Activated T-helper 1 cell treated with anti-CD3 and anti-CD28 coated beads, Interleukin-12 subunit alpha, Interleukin-12 subunit beta, Interleukin-2, Interleukin-4 antibody, amounts not matched to agents 30 ng/mL and 10 ng/mL and 1 ng/mL, durations not matched to agents 14 hours and 24 hours and 36 hours (primary cell): ENCODE measurements around the gene UCN3. TPM values are rescaled to one million over a fixed set of nuclear protein-coding genes. Genes with fewer than 3 reads are reported as not detected.
A peak's percentile ranks its signal among the peaks of the same experiment; 100 is the strongest.

Experiments used
- DNase-seq: peaks from one replicate; pipeline ENCODE4 v3.0.0; 2021; ENCODE audit warnings: low spot score
- H3K27ac Mint-ChIP-seq: one replicate; pipeline ENCODE4 v1.8.0; 2021; ENCODE audit warnings: mild to moderate bottlenecking, mixed read lengths
- H3K27me3 Mint-ChIP-seq: one replicate; pipeline ENCODE4 v1.8.0; 2022; ENCODE audit warnings: mild to moderate bottlenecking, moderate library complexity, mixed read lengths; ENCODE audit not compliant: insufficient read depth
- H3K36me3 Mint-ChIP-seq: one replicate; pipeline ENCODE4 v1.8.0; 2021; ENCODE audit warnings: low read depth, mixed read lengths
- H3K4me1 Mint-ChIP-seq: one replicate; pipeline ENCODE4 v1.8.0; 2021; ENCODE audit warnings: low read depth, mixed read lengths
- H3K4me3 Mint-ChIP-seq: one replicate; pipeline ENCODE4 v1.8.0; 2021; ENCODE audit warnings: mild to moderate bottlenecking, moderate library complexity, mixed read lengths
- H3K9me3 Mint-ChIP-seq: one replicate; pipeline ENCODE4 v1.8.0; 2021; ENCODE audit warnings: mixed read lengths
- intact Hi-C: fragments of 100-400 bp; cut with micrococcal nuclease; formaldehyde crosslinking; loops from one replicate; pipeline ENCODE4 v1.15.1; 2024
- total RNA-seq: library from RNA; stranded (reverse); gene quantifications from 2 replicates; pipeline ENCODE4 v1.2.3, GENCODE V29; 2022

The UCN3 gene, protein sequence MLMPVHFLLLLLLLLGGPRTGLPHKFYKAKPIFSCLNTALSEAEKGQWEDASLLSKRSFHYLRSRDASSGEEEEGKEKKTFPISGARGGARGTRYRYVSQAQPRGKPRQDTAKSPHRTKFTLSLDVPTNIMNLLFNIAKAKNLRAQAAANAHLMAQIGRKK
- not detected in 2 replicates for total RNA-seq

DNA sequence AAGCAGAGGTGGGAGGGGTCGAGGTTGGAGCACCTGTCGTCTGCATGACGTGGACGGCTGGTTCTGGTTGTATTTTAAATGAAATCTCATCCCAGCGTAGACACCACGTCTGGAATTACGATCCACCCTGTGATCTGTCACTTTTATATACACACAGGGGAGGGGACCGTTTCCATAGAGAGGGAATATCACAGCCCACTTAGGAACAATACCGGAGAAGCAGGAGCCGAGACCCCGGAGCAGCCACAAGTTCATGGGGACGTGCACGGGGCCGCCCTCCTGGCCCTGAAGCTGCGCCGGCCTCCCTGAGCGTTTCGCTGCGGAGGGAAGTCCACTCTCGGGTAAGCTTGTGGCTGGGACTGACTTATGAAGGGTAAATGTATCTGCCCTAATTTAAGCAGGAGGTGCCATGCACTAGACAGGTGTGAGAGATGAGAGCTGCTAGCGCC is at the start of gene UCN3:
Gene UCN3 (plus strand): TSS at position 77 of the 449 bp plus-strand sequence. CDS start 8,755 bp downstream, outside the sequence.
- intact Hi-C loops, result no loop called here
- peaks cover 7% of the 10 kb centered on the region for H3K4me1 Mint-ChIP-seq
- H3K27ac Mint-ChIP-seq, result no peak within 1 kb of the TSS

DNA sequence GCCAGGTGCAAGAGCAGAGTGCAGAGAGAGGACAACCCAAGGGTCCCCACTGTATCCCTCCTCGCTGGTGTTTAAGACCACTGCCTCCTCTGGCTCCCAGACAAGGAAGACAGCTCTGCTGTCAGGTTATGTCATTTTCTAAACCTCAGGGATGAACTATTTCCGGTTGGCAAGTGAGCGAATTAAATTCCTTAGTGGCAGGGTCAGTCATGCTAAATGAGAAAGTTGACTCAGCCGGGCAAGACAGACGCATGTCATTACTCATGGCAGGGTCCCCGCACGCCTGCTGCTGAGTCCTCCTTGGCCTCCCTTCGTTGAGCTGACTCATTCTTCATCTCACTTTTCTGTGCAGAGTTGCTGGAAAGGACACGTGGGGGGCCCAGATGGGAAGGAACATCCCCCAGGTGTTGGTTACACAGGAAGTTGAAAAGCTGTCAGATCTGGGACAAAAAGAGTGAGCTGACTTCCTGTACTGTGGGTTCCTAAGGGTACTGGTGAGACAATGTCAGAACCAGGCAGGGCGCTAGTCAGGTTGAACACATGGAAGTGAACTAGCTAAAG is 47.1 kb upstream of the UCN3 start:
- Mint-ChIP-seq H3K4me3 (peak overlapping the region; percentile 5), H3K9me3 (peaks cover 13% of the 10 kb centered on the region), H3K27me3 (no peaks in the 10 kb centered on the region), H3K27ac (peak overlapping the region; percentile 71), H3K36me3 (peaks cover 16% of the 10 kb centered on the region), H3K4me1 (peaks cover 50% of the 10 kb centered on the region)
- intact Hi-C loops, result loop anchor here (1.0 to 5.0 kb wide), 2 partner anchors 26 to 35 kb away; no protein-coding TSS in a partner anchor
- DNase-seq, result peak; percentile 60

More for the DNA sequence above, at the start of gene UCN3:
- no peak within 1 kb of the TSS for H3K4me3 Mint-ChIP-seq
- DNase-seq, result no peak
- no peaks in the 10 kb centered on the region for H3K9me3 Mint-ChIP-seq
- peaks cover 24% of the 10 kb centered on the region for H3K27me3 Mint-ChIP-seq
- no peaks in the 10 kb centered on the region for H3K36me3 Mint-ChIP-seq

DNA sequence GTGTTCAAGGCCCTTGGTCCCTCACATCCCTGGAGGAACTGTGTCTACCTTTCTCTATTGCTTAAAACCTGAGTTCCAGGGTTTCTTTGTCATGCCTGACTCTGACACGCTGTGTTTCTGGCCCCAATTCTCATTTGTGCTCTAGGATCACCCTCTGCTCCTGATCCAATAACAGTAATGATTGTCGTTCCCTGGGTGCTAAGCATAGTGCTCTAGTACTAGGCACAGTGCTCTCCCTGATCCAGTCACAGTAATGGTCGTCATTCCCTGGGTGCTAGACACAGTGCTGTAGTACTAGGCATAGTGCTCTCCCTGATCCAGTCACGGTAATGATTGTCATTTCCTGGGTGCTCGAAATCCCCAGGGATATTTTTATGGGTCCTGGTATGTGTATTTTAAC is 46.6 kb upstream of the UCN3 start:
- Mint-ChIP-seq H3K27me3 (no peaks in the 10 kb centered on the region), H3K27ac (peak overlapping the region; percentile 71), H3K4me1 (peaks cover 50% of the 10 kb centered on the region), H3K36me3 (peaks cover 15% of the 10 kb centered on the region), H3K4me3 (no peak overlapping the region), H3K9me3 (peaks cover 11% of the 10 kb centered on the region)
- intact Hi-C loops, result loop anchor here (5.0 kb wide), 1 partner anchor 36 kb away; no protein-coding TSS in a partner anchor
- DNase-seq, result no peak

DNA sequence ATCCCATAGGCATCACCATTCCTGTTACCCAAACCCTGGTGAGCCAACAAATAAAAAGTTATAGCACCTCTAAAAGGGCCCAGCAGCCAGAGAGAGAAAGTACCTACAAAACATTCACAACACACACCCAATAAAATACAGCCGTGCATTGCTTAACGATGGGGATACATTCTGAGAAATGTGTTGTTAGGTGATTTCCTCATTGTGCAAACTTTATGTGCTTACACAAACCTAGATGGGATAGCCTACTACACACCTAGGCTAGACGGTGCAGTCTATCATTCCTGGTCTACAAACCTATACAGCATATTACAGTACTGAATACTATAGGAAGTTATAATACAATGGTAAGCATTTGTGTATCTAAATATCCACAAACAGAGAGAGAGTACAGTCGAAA is 44.9 kb upstream of the UCN3 start:
- peaks cover 39% of the 10 kb centered on the region for H3K4me1 Mint-ChIP-seq
- no peak overlapping the region for H3K4me3 Mint-ChIP-seq
- peaks cover 11% of the 10 kb centered on the region for H3K36me3 Mint-ChIP-seq
- no peaks in the 10 kb centered on the region for H3K27me3 Mint-ChIP-seq
- intact Hi-C loops, result loop anchor here (5.0 kb wide), 1 partner anchor 38 kb away; no protein-coding TSS in a partner anchor
- DNase-seq, result no peak
- H3K27ac Mint-ChIP-seq, result no peak overlapping the region
- peaks cover 9% of the 10 kb centered on the region for H3K9me3 Mint-ChIP-seq

DNA sequence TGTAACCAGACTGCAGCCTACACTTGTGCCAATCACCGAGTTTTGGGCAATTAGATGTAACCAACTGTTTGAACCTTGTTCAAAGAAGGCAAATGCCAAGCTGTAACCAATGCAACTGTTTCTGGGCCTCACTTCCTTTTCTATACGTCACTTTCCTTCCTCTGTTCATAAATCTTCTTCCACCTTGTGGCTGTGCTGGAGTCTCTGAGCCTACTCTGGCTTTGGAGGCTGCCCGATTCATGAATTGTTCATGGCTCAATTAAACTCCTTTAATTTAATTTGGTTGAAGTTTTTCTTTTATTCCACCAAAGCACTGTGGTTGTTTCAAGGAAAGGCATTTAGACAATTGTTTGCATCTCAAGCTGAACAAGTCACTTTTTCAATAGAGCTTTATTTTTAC is 43.5 kb upstream of the UCN3 start:
- H3K4me1 Mint-ChIP-seq, result peaks cover 33% of the 10 kb centered on the region

DNA sequence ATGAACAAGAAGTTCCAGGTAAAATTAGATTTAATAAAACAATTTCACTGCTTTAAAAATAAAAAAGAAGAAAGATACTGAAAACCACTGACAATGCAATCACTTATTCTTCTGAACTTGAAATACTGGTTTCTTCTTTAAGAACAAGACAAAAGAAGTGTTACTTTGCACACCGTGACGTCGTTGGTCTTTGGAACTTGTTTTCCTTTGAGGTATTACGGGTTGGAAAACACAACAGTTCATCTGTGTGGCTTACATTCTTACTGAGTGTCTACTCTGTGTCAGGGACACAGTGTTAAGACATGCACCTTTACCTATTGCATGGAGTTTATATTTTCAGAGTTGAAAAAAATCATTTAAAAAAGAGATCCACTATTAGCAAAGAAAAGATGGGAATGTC is 41.3 kb upstream of the UCN3 start:
- Mint-ChIP-seq H3K27me3 (no peaks in the 10 kb centered on the region), H3K4me3 (no peak overlapping the region), H3K27ac (no peak overlapping the region), H3K9me3 (peaks cover 9% of the 10 kb centered on the region), H3K4me1 (peaks cover 14% of the 10 kb centered on the region), H3K36me3 (peaks cover 10% of the 10 kb centered on the region)
- DNase-seq, result no peak
- intact Hi-C loops, result no loop called here

More for the DNA sequence above, 43.5 kb upstream of the UCN3 start:
- no peak overlapping the region for H3K27ac Mint-ChIP-seq
- H3K36me3 Mint-ChIP-seq, result peaks cover 10% of the 10 kb centered on the region
- no peaks in the 10 kb centered on the region for H3K27me3 Mint-ChIP-seq
- intact Hi-C loops, result no loop called here
- H3K9me3 Mint-ChIP-seq, result peaks cover 9% of the 10 kb centered on the region
- H3K4me3 Mint-ChIP-seq, result no peak overlapping the region
- no peak for DNase-seq

DNA sequence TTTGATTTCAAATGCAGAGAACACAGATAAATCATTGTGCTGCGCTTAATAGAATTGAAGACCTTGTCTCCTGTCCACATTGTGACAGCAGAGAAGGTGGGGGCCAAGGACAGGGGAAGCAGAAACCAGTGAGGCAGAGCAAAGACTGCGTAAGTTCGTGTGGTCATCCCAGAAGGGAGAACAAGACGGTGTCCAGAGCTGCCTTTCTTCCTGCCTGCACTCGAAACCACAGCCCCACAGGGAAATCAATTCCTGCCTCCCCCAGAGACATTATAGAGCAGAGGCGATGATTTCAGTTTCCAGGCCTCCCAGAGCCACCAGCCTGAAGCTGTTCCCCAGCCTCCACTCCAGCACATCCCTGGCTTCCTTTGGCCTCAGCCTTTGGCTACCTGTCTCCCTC is 39.7 kb upstream of the UCN3 start:
- peaks cover 5% of the 10 kb centered on the region for H3K9me3 Mint-ChIP-seq
- no peak overlapping the region for H3K4me3 Mint-ChIP-seq
- intact Hi-C loops, result no loop called here
- H3K4me1 Mint-ChIP-seq, result peaks cover 7% of the 10 kb centered on the region
- H3K27ac Mint-ChIP-seq, result no peak overlapping the region
- H3K36me3 Mint-ChIP-seq, result peaks cover 7% of the 10 kb centered on the region
- no peak for DNase-seq
- H3K27me3 Mint-ChIP-seq, result peaks cover 6% of the 10 kb centered on the region

DNA sequence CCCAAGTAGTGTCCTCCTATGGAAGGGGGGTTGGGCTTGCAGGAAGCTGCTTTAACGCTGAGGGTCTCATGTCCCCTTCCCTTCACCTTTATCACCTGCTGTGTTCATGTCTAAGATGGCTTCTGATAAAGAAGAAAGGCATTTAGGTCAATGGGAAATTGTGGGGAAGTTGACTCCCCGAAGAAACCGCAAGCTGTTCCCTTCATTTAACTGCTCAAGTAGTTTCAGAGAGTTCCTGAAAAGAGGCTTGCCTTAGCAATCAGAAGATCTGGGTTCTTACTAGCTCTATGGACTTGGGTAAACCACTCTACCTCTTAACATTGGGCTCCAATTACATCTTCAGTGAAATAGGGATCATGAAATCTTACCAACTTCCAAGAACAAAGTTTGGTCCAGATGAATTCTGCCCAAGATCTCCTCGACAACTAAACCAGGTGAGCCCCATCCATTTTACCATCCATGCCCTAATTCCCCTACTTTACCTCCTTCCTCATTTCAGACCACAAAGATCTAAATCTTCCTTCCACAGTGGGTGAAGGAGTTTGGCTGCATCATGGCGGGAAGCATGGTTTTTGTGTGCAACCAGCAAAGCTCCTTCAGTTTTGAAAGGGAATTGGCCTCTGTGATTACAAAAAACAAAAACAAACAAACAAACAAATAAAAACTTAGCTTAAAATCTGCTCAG is 30.4 kb upstream of the UCN3 start:
- Mint-ChIP-seq H3K4me1 (peaks cover 8% of the 10 kb centered on the region), H3K4me3 (no peak overlapping the region), H3K27ac (no peak overlapping the region), H3K36me3 (no peaks in the 10 kb centered on the region), H3K27me3 (peaks cover 6% of the 10 kb centered on the region), H3K9me3 (no peaks in the 10 kb centered on the region)
- intact Hi-C loops, result no loop called here
- no peak for DNase-seq

DNA sequence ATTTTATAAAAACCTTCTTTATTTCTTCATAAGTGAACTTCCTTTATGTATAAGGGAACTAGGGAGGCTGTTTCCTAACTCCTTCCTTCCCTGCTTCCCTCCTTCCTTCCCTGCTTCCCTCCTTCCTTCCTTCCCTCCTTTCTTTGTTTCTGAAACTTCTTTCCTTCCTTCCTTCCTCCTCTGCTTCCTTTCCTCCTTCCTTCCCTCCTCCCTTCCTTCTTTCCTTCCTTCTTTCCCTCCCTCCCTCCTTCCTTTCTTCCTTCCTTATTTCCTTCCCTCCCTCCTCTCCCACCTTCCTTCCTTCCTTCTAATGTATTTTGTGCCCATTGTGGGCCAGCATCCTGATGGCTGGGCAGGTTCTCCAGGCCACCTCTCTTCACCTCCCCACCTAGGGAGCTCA is 26.8 kb upstream of the UCN3 start:
- H3K4me1 Mint-ChIP-seq, result peaks cover 8% of the 10 kb centered on the region
- intact Hi-C loops, result no loop called here

DNA sequence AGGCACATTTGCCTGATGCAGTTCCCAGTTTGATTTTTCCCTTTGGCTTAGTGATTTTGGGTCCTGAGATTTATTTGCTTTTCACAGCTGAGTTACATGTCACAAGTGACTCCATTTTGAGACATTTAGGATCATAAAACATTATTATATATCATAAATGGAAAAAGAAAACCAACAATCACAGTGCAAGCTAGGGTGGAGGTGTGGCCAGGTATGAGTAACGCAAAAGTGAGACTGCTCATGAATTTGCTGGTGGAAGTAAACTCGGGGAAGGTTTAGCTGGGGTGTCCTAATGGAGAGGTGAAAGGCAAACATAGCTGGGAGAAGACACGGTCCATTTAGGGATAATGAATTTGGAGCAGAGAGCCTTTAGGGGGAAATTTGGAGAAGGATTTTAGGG is 21.7 kb upstream of the UCN3 start:
- intact Hi-C loops, result no loop called here
- no peak overlapping the region for H3K4me3 Mint-ChIP-seq
- no peaks in the 10 kb centered on the region for H3K4me1 Mint-ChIP-seq
- DNase-seq, result no peak
- H3K27ac Mint-ChIP-seq, result no peak overlapping the region
- H3K36me3 Mint-ChIP-seq, result no peaks in the 10 kb centered on the region
- H3K9me3 Mint-ChIP-seq, result no peaks in the 10 kb centered on the region
- no peaks in the 10 kb centered on the region for H3K27me3 Mint-ChIP-seq

More for the DNA sequence above, 26.8 kb upstream of the UCN3 start:
- Mint-ChIP-seq H3K27me3 (peaks cover 3% of the 10 kb centered on the region), H3K4me3 (no peak overlapping the region), H3K27ac (no peak overlapping the region), H3K9me3 (no peaks in the 10 kb centered on the region), H3K36me3 (no peaks in the 10 kb centered on the region)
- DNase-seq, result no peak

DNA sequence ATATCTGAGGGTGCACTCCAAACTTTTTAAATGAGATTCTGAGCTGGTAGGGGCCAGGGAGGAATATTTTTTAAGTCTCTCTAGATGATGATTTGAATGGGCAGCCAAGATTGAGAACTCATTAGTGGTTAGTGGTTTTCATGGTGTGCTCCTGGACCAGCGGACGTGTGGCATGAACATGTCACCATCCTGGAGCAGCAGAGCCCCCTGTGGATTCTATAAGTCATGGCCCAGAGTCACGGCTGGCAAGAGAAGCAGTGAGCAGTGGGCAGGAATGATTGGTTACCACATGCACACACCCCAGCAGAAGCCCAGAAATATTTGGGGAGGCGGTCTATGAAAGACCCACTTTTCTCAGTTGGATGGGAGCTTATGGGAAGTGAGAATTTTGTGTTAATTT is 21.2 kb upstream of the UCN3 start:
- Mint-ChIP-seq H3K36me3 (no peaks in the 10 kb centered on the region), H3K27ac (no peak overlapping the region), H3K27me3 (no peaks in the 10 kb centered on the region), H3K9me3 (no peaks in the 10 kb centered on the region), H3K4me1 (no peaks in the 10 kb centered on the region), H3K4me3 (no peak overlapping the region)
- DNase-seq, result no peak
- intact Hi-C loops, result no loop called here

DNA sequence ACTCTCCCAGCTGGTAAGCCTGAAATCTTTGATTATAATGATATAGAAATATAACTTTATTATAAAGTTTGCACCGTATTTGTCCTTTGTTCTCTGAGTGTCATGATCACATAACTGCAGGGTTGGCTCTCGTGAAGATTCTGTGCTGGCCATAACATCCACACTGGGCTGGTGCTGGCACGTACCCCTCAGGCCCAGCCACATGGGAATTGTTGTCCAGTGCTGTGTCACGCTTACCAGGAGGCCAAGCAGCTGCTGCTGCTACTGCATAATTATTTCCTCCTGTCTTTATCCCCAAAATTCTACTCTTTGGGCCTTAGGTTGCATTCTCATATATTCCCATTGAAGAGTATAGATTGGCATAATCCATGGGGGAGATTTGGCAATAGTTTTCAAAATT is 20.8 kb upstream of the UCN3 start:
- intact Hi-C loops, result no loop called here
- Mint-ChIP-seq H3K36me3 (no peaks in the 10 kb centered on the region), H3K27ac (no peak overlapping the region), H3K9me3 (no peaks in the 10 kb centered on the region), H3K27me3 (no peaks in the 10 kb centered on the region), H3K4me3 (no peak overlapping the region), H3K4me1 (no peaks in the 10 kb centered on the region)
- no peak for DNase-seq

DNA sequence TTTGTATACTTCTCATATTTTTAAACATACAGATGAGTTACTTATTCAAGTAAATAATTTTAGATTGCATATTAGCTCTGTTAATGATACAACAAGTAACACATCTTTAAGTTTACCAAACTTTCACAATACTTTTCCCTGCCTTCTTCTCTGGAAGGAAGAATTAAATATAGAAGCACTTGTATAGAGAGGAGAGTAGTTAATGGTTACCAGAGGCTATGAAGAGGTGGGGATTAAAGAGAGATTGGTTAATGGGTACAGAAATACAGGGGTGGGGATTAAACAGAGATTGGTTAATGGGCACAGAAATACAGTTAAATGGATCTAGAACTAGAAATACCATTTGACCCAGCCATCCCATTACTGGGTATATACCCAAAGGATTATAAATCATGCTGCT is 20.0 kb upstream of the UCN3 start:
- Mint-ChIP-seq H3K4me3 (no peak overlapping the region), H3K4me1 (no peaks in the 10 kb centered on the region), H3K27ac (no peak overlapping the region), H3K36me3 (no peaks in the 10 kb centered on the region), H3K27me3 (no peaks in the 10 kb centered on the region), H3K9me3 (no peaks in the 10 kb centered on the region)
- intact Hi-C loops, result no loop called here
- no peak for DNase-seq
